BJ (cell line): ENCODE measurements around the gene LGALS12. TPM values are rescaled to one million over a fixed set of nuclear protein-coding genes. Genes with fewer than 3 reads are reported as not detected.

Experiments
- CTCF ChIA-PET: fragments of 350-600 bp; formaldehyde crosslinking; extraction: SDS; loops from one replicate; lab custom pipeline; 2021; ENCODE audit warnings: antibody characterized with exemption, inconsistent platforms; lab: Yijun Ruan, JAX
- POLR2A ChIA-PET: fragments of 300-600 bp; sonication (Branson Sonifier 250); formaldehyde crosslinking; extraction: SDS; loops from one replicate; lab custom pipeline; 2021; ENCODE audit warnings: antibody characterized with exemption; lab: Charles Lee
- DNase-seq: peaks from one replicate; pipeline ENCODE4 v3.0.0-alpha.2; 2011; ENCODE audit warnings: low read depth
- H3K27me3 ChIP-seq: 2 replicates; pipeline ENCODE4 v1.6.0; 2011; ENCODE audit warnings: low read length; ENCODE audit not compliant: control insufficient read depth, insufficient read depth
- H3K36me3 ChIP-seq: 2 replicates; pipeline ENCODE4 v1.5.1; 2011; ENCODE audit warnings: low read length; ENCODE audit not compliant: control insufficient read depth, insufficient read depth
- H3K4me3 ChIP-seq: 2 replicates; pipeline ENCODE4 v1.5.1; 2011; ENCODE audit warnings: low read depth, mild to moderate bottlenecking, control low read depth, low read length
- polyA plus RNA-seq: library from polyadenylated mRNA; depleted of rRNA; stranded (reverse); fragments of >200 nt; gene quantifications from 2 replicates; pipeline ENCODE4 v1.2.3, GENCODE V29; 2011
- TF ChIP-seq, protein P1 (sequence below): IDR thresholded peaks from 2 replicates; pipeline ENCODE4 v1.5.1; 2011; ENCODE audit warnings: low read depth, mild to moderate bottlenecking, control low read depth, inconsistent platforms, low read length, moderate library complexity; ENCODE audit not compliant: insufficient read depth

The LGALS12 gene
- polyA plus RNA-seq, 1 experiment, result not detected

GRCh38 chr11:63558459-63559157 is 52.7 kb downstream of the LGALS12 start:
- TF ChIP-seq, protein P1, sequence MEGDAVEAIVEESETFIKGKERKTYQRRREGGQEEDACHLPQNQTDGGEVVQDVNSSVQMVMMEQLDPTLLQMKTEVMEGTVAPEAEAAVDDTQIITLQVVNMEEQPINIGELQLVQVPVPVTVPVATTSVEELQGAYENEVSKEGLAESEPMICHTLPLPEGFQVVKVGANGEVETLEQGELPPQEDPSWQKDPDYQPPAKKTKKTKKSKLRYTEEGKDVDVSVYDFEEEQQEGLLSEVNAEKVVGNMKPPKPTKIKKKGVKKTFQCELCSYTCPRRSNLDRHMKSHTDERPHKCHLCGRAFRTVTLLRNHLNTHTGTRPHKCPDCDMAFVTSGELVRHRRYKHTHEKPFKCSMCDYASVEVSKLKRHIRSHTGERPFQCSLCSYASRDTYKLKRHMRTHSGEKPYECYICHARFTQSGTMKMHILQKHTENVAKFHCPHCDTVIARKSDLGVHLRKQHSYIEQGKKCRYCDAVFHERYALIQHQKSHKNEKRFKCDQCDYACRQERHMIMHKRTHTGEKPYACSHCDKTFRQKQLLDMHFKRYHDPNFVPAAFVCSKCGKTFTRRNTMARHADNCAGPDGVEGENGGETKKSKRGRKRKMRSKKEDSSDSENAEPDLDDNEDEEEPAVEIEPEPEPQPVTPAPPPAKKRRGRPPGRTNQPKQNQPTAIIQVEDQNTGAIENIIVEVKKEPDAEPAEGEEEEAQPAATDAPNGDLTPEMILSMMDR, result no peak
- DNase-seq, result no peak
- no peaks in the 10 kb centered on the region; the same call in 1 of the 2 replicates for H3K27me3 ChIP-seq
- no peak overlapping the region for H3K4me3 ChIP-seq
- H3K36me3 ChIP-seq, result no peaks in the 10 kb centered on the region
- ChIA-PET POLR2A (no interaction called here), CTCF (interaction anchor here (0.6 to 1.2 kb wide), 2 partner anchors 77 to 80 kb away, joined by 3 read pairs; no protein-coding TSS in a partner anchor)

DNA sequence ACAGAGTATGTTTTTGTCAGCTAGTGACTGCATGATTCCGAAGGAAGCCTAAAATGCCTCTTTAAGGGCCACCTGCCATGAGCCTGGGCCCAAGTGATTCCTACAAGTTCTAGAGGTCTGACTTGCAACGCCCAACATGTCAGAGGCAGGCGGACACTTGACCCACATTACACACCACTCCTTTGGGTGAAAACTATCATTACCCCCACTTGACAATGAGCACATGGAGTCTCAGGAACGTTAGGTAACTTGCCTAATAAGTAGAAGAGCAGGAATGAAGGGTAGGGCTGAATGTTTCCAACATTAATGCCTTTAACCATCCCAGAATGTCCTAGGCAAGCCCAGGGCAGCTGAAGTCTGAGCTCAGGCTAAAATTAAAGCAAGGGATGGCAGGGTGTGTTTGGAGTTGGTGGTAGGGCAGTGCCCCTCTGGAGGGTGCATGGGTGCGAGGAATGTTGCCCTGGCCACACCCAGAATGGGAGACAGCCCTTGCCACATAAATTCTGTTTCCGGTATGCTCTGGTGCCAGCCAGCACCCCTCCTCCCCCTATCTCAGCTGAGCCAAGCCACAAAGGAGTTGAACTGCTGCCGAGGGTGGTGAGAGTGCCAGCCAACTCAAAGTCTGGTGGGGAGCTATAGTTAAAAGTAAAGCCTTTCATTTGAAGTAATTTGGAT is 54.8 kb downstream of the LGALS12 start:
- no peak for DNase-seq
- POLR2A ChIA-PET, result no interaction called here
- Histone ChIP-seq H3K36me3 (no peaks in the 10 kb centered on the region), H3K27me3 (no peaks in the 10 kb centered on the region; the same call in 1 of the 2 replicates), H3K4me3 (no peak overlapping the region)
- TF ChIP-seq, protein P1, result no peak
- CTCF ChIA-PET, result no interaction called here

- H3K4me3 ChIP-seq, result no peak within 1 kb of the TSS
- DNase-seq, result no peak
- CTCF ChIA-PET, result interaction anchor here (0.5 to 2.7 kb wide), 3 partner anchors 20 to 68 kb away, joined by 3 to 6 read pairs (median 3); no protein-coding TSS in a partner anchor
- H3K27me3 ChIP-seq, result no peaks in the 10 kb centered on the region; the same call in 1 of the 2 replicates
- no peaks in the 10 kb centered on the region for H3K36me3 ChIP-seq
- TF ChIP-seq, protein P1, result no peak
- POLR2A ChIA-PET, result no interaction called here
Measured at GRCh38 chr11:63563201-63564055, 57.5 kb downstream of the LGALS12 start, which contains the start of gene PLAAT2. Gene PLAAT2, minus strand, starts transcription at chr11:63563379. Its CDS starts 55 bp downstream, at chr11:63563324.

DNA sequence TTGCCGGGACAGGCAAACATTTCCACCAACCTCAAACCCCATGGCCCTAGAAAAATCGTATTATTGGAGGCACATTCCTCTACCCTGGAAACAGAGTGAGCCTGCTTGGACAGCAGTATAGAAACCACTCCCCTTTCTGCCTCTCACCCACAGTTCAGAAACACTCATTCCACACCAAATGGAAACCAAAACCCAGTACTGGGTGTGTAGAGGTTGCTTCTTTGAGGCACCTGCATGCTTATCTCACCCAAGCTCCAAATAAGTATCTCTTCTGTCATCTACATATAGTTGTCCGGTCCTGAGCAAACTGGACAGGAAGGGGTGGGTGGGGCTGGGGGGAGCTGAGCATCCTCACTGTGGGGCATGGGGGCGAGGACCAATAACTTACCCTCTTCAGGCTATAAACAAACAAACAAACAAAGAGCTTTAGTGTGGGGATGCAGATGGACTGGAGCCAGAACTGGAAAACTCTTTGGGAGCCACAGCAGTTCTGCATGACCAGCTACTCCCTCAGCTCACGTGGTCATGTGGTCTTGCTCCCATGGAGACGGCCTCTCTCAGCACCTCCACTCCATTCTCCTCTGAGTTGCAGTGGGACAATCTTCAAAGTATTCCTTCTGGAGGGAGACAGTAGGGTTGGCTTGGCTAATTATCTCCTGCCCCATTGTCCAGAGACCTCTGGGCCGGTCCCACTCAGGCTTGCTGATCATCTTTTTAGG is 58.3 kb downstream of the LGALS12 start:
- no peak overlapping the region for H3K4me3 ChIP-seq
- TF ChIP-seq, protein P1, result no peak
- DNase-seq, result no peak
- POLR2A ChIA-PET, result no interaction called here
- H3K36me3 ChIP-seq, result no peaks in the 10 kb centered on the region
- H3K27me3 ChIP-seq, result no peaks in the 10 kb centered on the region; the same call in 1 of the 2 replicates
- CTCF ChIA-PET, result interaction anchor here (2.7 kb wide), 1 partner anchor 27 kb away, joined by 6 read pairs; no protein-coding TSS in a partner anchor
